ENCODE measurements around the gene ABHD17A. TPM values are rescaled to one million over a fixed set of nuclear protein-coding genes. Genes with fewer than 3 reads are reported as not detected.

ABHD17A gene
- total and polyA plus RNA-seq, 9 of the 15 experiments (the other 6 are each of a cell fraction or from before 2014, with no cell fraction given) = 0.04 to 135 (median 21.8) TPM; not detected in 1

DNA sequence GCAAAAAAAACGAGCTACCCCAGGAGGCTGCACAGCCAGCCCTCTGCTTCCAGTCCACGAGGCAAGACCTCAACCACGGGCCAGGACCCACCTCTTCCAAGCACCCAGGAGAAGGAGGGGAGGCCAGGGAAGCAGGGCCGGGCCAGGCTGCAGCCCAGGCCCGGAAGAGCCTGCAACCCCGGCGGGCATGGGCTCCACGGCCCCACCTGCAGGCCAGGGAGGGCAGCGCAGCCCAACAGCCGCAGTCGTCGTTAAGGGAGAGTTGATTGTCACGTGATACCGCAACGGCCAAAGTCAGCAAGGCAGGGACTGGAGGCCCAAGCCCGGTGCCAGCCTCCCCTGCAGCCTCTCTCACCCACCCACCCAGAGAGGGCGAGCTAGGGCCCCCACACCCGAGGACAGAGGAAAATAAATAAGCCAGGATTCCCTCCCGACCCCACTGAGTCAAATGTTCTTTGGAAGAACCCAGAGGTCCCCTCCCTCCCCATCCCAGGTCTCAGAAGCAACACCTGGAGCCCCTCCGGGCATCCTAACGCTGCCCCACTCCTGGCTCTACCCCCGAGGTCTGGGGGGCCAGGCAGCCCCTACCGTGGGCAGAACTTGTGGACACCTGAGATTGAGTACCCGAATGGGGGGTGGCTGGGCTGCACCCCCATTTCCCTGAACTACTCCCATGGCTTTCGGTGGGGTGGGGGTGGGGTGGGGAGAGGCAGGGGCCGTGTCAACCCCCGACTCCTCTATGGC lies 31.8 kb downstream of the ABHD17A start (continued):
- TF ChIP-seq RBM22 (IDR thresholded peaks at IDR 0.05; ENCODE audit: low read depth, low read length, poor library complexity, severe bottlenecking) = no peak
- TF ChIP-seq DDX20 (tag; IDR thresholded peaks at IDR 0.05; ENCODE audit: low read depth) = no peak
- no peak for TF ChIP-seq ZNF263 (CRISPR knock-in tag; IDR thresholded peaks at IDR 0.05; ENCODE audit: borderline replicate concordance)
- TF ChIP-seq, protein P1, sequence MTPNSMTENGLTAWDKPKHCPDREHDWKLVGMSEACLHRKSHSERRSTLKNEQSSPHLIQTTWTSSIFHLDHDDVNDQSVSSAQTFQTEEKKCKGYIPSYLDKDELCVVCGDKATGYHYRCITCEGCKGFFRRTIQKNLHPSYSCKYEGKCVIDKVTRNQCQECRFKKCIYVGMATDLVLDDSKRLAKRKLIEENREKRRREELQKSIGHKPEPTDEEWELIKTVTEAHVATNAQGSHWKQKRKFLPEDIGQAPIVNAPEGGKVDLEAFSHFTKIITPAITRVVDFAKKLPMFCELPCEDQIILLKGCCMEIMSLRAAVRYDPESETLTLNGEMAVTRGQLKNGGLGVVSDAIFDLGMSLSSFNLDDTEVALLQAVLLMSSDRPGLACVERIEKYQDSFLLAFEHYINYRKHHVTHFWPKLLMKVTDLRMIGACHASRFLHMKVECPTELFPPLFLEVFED (CRISPR knock-in tag; conservative IDR thresholded peaks at IDR 0.05) = no peak
- TF ChIP-seq, protein P2, sequence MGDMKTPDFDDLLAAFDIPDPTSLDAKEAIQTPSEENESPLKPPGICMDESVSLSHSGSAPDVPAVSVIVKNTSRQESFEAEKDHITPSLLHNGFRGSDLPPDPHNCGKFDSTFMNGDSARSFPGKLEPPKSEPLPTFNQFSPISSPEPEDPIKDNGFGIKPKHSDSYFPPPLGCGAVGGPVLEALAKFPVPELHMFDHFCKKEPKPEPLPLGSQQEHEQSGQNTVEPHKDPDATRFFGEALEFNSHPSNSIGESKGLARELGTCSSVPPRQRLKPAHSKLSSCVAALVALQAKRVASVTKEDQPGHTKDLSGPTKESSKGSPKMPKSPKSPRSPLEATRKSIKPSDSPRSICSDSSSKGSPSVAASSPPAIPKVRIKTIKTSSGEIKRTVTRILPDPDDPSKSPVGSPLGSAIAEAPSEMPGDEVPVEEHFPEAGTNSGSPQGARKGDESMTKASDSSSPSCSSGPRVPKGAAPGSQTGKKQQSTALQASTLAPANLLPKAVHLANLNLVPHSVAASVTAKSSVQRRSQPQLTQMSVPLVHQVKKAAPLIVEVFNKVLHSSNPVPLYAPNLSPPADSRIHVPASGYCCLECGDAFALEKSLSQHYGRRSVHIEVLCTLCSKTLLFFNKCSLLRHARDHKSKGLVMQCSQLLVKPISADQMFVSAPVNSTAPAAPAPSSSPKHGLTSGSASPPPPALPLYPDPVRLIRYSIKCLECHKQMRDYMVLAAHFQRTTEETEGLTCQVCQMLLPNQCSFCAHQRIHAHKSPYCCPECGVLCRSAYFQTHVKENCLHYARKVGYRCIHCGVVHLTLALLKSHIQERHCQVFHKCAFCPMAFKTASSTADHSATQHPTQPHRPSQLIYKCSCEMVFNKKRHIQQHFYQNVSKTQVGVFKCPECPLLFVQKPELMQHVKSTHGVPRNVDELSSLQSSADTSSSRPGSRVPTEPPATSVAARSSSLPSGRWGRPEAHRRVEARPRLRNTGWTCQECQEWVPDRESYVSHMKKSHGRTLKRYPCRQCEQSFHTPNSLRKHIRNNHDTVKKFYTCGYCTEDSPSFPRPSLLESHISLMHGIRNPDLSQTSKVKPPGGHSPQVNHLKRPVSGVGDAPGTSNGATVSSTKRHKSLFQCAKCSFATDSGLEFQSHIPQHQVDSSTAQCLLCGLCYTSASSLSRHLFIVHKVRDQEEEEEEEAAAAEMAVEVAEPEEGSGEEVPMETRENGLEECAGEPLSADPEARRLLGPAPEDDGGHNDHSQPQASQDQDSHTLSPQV (IDR thresholded peaks at IDR 0.05) = peak; percentile 81
- TF ChIP-seq KAT7 (CRISPR knock-in tag; IDR thresholded peaks at IDR 0.05; ENCODE audit: borderline replicate concordance) = peak; percentile 47; the same call in 1 of the 2 replicates
- TF ChIP-seq, protein P3, sequence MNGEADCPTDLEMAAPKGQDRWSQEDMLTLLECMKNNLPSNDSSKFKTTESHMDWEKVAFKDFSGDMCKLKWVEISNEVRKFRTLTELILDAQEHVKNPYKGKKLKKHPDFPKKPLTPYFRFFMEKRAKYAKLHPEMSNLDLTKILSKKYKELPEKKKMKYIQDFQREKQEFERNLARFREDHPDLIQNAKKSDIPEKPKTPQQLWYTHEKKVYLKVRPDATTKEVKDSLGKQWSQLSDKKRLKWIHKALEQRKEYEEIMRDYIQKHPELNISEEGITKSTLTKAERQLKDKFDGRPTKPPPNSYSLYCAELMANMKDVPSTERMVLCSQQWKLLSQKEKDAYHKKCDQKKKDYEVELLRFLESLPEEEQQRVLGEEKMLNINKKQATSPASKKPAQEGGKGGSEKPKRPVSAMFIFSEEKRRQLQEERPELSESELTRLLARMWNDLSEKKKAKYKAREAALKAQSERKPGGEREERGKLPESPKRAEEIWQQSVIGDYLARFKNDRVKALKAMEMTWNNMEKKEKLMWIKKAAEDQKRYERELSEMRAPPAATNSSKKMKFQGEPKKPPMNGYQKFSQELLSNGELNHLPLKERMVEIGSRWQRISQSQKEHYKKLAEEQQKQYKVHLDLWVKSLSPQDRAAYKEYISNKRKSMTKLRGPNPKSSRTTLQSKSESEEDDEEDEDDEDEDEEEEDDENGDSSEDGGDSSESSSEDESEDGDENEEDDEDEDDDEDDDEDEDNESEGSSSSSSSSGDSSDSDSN (IDR thresholded peaks at IDR 0.05; ENCODE audit: borderline replicate concordance in 1 of 2, low read depth in 2 of 2, low read length in 2 of 2) = peak in 1 of 2 experiments; percentile 87; a peak in 2 of 4 replicates
- TF ChIP-seq HDAC2 (IDR thresholded peaks at IDR 0.05) = no peak
- peak; percentile 12; the same call in 1 of the 2 replicates for TF ChIP-seq SOX6 (IDR thresholded peaks at IDR 0.05)
- TF ChIP-seq, protein P4, sequence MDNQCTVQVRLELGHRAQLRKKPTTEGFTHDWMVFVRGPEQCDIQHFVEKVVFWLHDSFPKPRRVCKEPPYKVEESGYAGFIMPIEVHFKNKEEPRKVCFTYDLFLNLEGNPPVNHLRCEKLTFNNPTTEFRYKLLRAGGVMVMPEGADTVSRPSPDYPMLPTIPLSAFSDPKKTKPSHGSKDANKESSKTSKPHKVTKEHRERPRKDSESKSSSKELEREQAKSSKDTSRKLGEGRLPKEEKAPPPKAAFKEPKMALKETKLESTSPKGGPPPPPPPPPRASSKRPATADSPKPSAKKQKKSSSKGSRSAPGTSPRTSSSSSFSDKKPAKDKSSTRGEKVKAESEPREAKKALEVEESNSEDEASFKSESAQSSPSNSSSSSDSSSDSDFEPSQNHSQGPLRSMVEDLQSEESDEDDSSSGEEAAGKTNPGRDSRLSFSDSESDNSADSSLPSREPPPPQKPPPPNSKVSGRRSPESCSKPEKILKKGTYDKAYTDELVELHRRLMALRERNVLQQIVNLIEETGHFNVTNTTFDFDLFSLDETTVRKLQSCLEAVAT (IDR thresholded peaks at IDR 0.05) = no peak
- no peak for TF ChIP-seq ZNF644 (tag; IDR thresholded peaks at IDR 0.05; ENCODE audit: low read depth)
- TF ChIP-seq NR4A1 (CRISPR knock-in tag; IDR thresholded peaks at IDR 0.05) = 0 out of 2 replicates have a peak, but pooled peaks have one; percentile 12
- TF ChIP-seq NR4A1 (tag; IDR thresholded peaks at IDR 0.05) = no peak
- no peak for TF ChIP-seq TCFL5 (CRISPR knock-in tag; conservative IDR thresholded peaks at IDR 0.05)
- TF ChIP-seq GABPB1 (CRISPR knock-in tag; IDR thresholded peaks at IDR 0.05) = peak; percentile 47; the same call in 1 of the 2 replicates
- no peak for TF ChIP-seq NFYB (IDR thresholded peaks at IDR 0.05; ENCODE audit: extremely low read depth, insufficient read length)
- TF ChIP-seq PRMT5 (CRISPR knock-in tag; IDR thresholded peaks at IDR 0.05) = no peak

All from K562 (cell line).